Kidney (tissue), 14 donors: Measurements from ENCODE around the gene PARP2. TPM values are rescaled to one million over a fixed set of nuclear protein-coding genes. Genes with fewer than 3 reads are reported as not detected.

Experiments
- DNase-seq, 5 donors: peaks; one replicate each; pipeline ENCODE4 v3.0.0-alpha.2; 2013 to 2020
- FAIRE-seq: peaks from 2 replicates; lab custom pipeline; 2012; peaks lifted over from hg19 to GRCh38; lab: Jason Lieb, UNC
- H3K27ac ChIP-seq, 2 donors: one replicate each; pipeline ENCODE4 v1.7.0; 2013; ENCODE audit warnings: low read depth in 2 of 2, low read length in 2 of 2, inconsistent platforms in 1 of 2
- H3K27me3 ChIP-seq: one replicate; pipeline ENCODE4 v1.7.1; 2013; ENCODE audit warnings: low read length, inconsistent platforms; ENCODE audit not compliant: control insufficient read depth, insufficient read depth
- H3K36me3 ChIP-seq, 3 donors: one replicate each; pipeline versions ENCODE4 v1.7.0 to v1.7.1; 2013; ENCODE audit warnings: low read length in 3 of 3, control low read depth in 1 of 3, inconsistent platforms in 1 of 3; ENCODE audit not compliant: insufficient read depth in 3 of 3, control insufficient read depth in 2 of 3
- H3K4me1 ChIP-seq, 3 donors: one replicate each; pipeline versions ENCODE4 v1.7.0 to v1.7.1; 2013; ENCODE audit warnings: low read length in 3 of 3, inconsistent platforms in 1 of 3, low read depth in 1 of 3; ENCODE audit not compliant: control insufficient read depth in 2 of 3, insufficient read depth in 2 of 3
- H3K4me3 ChIP-seq, 3 donors: one replicate each; pipeline versions ENCODE4 v1.7.0 to v1.8.1; 2013; ENCODE audit warnings: low read length in 3 of 3, control low read depth in 1 of 3, inconsistent platforms in 1 of 3
- H3K9ac ChIP-seq, 3 donors: one replicate each; pipeline versions ENCODE4 v1.7.0 to v1.7.1; 2013; ENCODE audit warnings: low read length in 3 of 3, control low read depth in 1 of 3, inconsistent platforms in 1 of 3
- H3K9me3 ChIP-seq, 3 donors: one replicate each; pipeline versions ENCODE4 v1.7.0 to v1.7.1; 2013; ENCODE audit warnings: low read length in 3 of 3, control low read depth in 1 of 3, inconsistent platforms in 1 of 3; ENCODE audit not compliant: control insufficient read depth in 2 of 3, insufficient read depth in 1 of 3
- CTCF ChIP-seq: IDR thresholded peaks from 3 replicates; pipeline ENCODE4 v1.5.1; 2012; ENCODE audit warnings: mild to moderate bottlenecking, moderate library complexity, borderline replicate concordance; ENCODE audit not compliant: insufficient read depth; ENCODE audit errors: extremely low read depth
- intact Hi-C: fragments of 100-400 bp; cut with DNase I; formaldehyde crosslinking; loops from one replicate; pipeline ENCODE4 v1.11.1; 2022
- polyA plus RNA-seq: library from polyadenylated mRNA; stranded (reverse); fragments of 350-450 nt; fragmentation: Illumina TruSeq; extraction: RNeasy Lipid Tissue Mini Kit (QIAGEN cat#74804); gene quantifications from one replicate; pipeline ENCODE4 v1.2.3, GENCODE V29; 2014; ENCODE audit warnings: low read depth, low replicate concordance; ENCODE audit not compliant: insufficient read depth
- total RNA-seq: library from RNA; stranded (reverse); fragmentation: NEBNext Ultra II Directional; extraction: Animal tissue kit (Norgen Biotek cat#: 25700); gene quantifications from one replicate; pipeline ENCODE4 v1.2.1, GENCODE V29; 2021
- donor health status: control.
- donor health status: control.
- donor health status: control.
- donor health status: control.
- donor health status: control.
- donor health status: DM: yes; HTN: yes; CAD: no.
- donor health status: Normal renal cell carcinoma (clear cell type).

Gene PARP2
- total and polyA plus RNA-seq, 2 donors from 2014 or later = 14.4 to 18.4 TPM

GRCh38 chr14:20397511-20397910, 54.1 kb downstream of the PARP2 start:
- intact Hi-C loops = no loop called here
- no peak for FAIRE-seq

GRCh38 chr14:20400589-20400964, 57.1 kb downstream of the PARP2 start:
- FAIRE-seq (no peak), DNase-seq (no peak)
- H3K4me1 ChIP-seq = no peaks in the 10 kb centered on the region
- H3K9me3 ChIP-seq = no peaks in the 10 kb centered on the region
- no peak for TF ChIP-seq CTCF
- intact Hi-C loops = no loop called here
- H3K27ac ChIP-seq = no peak overlapping the region
- no peak overlapping the region for H3K4me3 ChIP-seq
- peaks cover 2 to 36% (median 28%) of the 10 kb centered on the region in 3 donors for H3K36me3 ChIP-seq
- no peaks in the 10 kb centered on the region for H3K27me3 ChIP-seq
- H3K9ac ChIP-seq = no peak overlapping the region

More at GRCh38 chr14:20397511-20397910, 54.1 kb downstream of the PARP2 start:
- H3K9me3 ChIP-seq = no peaks in the 10 kb centered on the region
- H3K9ac ChIP-seq = no peak overlapping the region
- no peak for DNase-seq
- H3K4me1 ChIP-seq = no peaks in the 10 kb centered on the region
- no peak overlapping the region for H3K27ac ChIP-seq
- H3K36me3 ChIP-seq = peaks cover 4 to 38% (median 28%) of the 10 kb centered on the region in 3 donors
- H3K4me3 ChIP-seq = no peak overlapping the region
- TF ChIP-seq CTCF = no peak
- no peaks in the 10 kb centered on the region for H3K27me3 ChIP-seq

- intact Hi-C loops = no loop called here
- no peaks in the 10 kb centered on the region for H3K9me3 ChIP-seq
- H3K4me1 ChIP-seq = no peaks in the 10 kb centered on the region
- DNase-seq = no peak
- H3K9ac ChIP-seq = no peak overlapping the region
- H3K27ac ChIP-seq = no peak overlapping the region
- H3K36me3 ChIP-seq = peaks cover 2 to 34% (median 25%) of the 10 kb centered on the region in 3 donors
- no peaks in the 10 kb centered on the region for H3K27me3 ChIP-seq
- H3K4me3 ChIP-seq = no peak overlapping the region
- TF ChIP-seq CTCF = no peak
- FAIRE-seq = no peak
Measured at GRCh38 chr14:20400965-20401593, 57.6 kb downstream of the PARP2 start.
